Activated CD8-positive, alpha-beta T cell treated with anti-CD3 and anti-CD28 coated beads for 36 hours (primary cell): ENCODE data around the gene LIM2. TPM values are rescaled to one million over a fixed set of nuclear protein-coding genes. Genes with fewer than 3 reads are reported as not detected.

Source experiments
- ATAC-seq: fragments of 200-7000 bp; cut with Tn5 transposase; one replicate; pipeline ENCODE4 v1.10.0; 2021; ENCODE audit warnings: mild to moderate bottlenecking, moderate library complexity
- CTCF ChIA-PET: fragments of 350-600 bp; sonication (Branson Sonifier 250); formaldehyde crosslinking; loops from one replicate; lab custom pipeline; 2021; ENCODE audit warnings: antibody characterized with exemption; lab: Charles Lee
- POLR2A ChIA-PET: fragments of 350-600 bp; sonication (Branson Sonifier 250); formaldehyde crosslinking; loops from one replicate; lab custom pipeline; 2021; ENCODE audit warnings: antibody characterized with exemption; lab: Charles Lee
- DNase-seq: peaks from one replicate; pipeline ENCODE4 v3.0.0-alpha.2; 2020
- H3K27ac Mint-ChIP-seq: one replicate; pipeline ENCODE4 v1.8.0; 2021; ENCODE audit warnings: mild to moderate bottlenecking, mixed read lengths
- H3K27me3 Mint-ChIP-seq: one replicate; pipeline ENCODE4 v1.8.0; 2021; ENCODE audit warnings: mixed read lengths
- H3K36me3 Mint-ChIP-seq: one replicate; pipeline ENCODE4 v1.8.0; 2021; ENCODE audit warnings: low read depth, mixed read lengths
- H3K4me1 Mint-ChIP-seq: one replicate; pipeline ENCODE4 v1.8.0; 2021; ENCODE audit warnings: low read depth, mixed read lengths
- H3K4me3 Mint-ChIP-seq: one replicate; pipeline ENCODE4 v1.8.0; 2021; ENCODE audit warnings: mild to moderate bottlenecking, moderate library complexity, mixed read lengths
- H3K9me3 Mint-ChIP-seq: one replicate; pipeline ENCODE4 v1.8.0; 2021; ENCODE audit warnings: mixed read lengths
- intact Hi-C: fragments of 100-400 bp; cut with micrococcal nuclease; formaldehyde crosslinking; loops from one replicate; pipeline ENCODE4 v1.10.0; 2022
- total RNA-seq, 2 experiments: library from RNA; stranded (reverse); gene quantifications; one replicate each; pipeline ENCODE4 v1.2.3, GENCODE V29; 2021
- TF ChIP-seq, protein P1 (sequence below): fragments of 200-600 bp; IDR thresholded peaks from one replicate; pipeline ENCODE4 v1.8.0; 2022; ENCODE audit warnings: antibody characterized with exemption, mild to moderate bottlenecking

Gene LIM2
- total RNA-seq, 2 experiments from 2014 or later = 1.4 to 2.6 TPM

DNA sequence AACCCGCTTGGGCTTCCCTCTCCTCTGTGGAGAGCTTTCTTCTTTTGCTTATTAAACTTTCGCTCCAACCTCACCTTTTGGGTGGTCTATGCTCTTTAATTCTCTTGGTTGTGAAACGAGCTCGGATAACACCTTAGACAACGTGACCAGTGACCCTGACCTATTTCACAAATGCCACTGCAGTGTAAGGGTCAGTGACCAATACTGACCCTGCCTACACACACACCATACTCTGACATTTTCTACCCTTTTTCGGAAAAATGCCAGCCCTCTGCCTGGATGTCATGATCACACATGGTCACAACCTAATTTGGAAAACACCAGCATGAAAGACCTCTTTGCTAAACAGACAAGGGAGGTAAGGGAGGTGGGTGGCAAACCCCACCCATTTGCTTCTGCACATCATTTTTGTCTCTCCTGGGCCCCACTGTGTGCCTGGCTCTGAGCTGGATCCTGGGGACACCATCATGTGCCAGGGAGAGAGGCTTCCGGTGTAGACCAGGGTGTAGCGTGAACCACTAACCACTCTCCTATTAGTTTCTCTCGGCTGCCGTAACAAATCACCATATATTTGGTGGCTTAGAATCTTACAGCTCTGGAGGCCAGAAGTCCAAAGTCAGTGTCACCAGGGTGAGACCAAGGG, 31.5 kb downstream of the LIM2 start:
- Mint-ChIP-seq H3K4me3 (no peak overlapping the region), H3K4me1 (peaks cover 27% of the 10 kb centered on the region), H3K27ac (no peak overlapping the region), H3K36me3 (peaks cover 42% of the 10 kb centered on the region), H3K9me3 (no peaks in the 10 kb centered on the region), H3K27me3 (no peaks in the 10 kb centered on the region)
- TF ChIP-seq, protein P1, sequence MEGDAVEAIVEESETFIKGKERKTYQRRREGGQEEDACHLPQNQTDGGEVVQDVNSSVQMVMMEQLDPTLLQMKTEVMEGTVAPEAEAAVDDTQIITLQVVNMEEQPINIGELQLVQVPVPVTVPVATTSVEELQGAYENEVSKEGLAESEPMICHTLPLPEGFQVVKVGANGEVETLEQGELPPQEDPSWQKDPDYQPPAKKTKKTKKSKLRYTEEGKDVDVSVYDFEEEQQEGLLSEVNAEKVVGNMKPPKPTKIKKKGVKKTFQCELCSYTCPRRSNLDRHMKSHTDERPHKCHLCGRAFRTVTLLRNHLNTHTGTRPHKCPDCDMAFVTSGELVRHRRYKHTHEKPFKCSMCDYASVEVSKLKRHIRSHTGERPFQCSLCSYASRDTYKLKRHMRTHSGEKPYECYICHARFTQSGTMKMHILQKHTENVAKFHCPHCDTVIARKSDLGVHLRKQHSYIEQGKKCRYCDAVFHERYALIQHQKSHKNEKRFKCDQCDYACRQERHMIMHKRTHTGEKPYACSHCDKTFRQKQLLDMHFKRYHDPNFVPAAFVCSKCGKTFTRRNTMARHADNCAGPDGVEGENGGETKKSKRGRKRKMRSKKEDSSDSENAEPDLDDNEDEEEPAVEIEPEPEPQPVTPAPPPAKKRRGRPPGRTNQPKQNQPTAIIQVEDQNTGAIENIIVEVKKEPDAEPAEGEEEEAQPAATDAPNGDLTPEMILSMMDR = no peak
- intact Hi-C loops = no loop called here
- ATAC-seq (no peak), DNase-seq (no peak)
- ChIA-PET POLR2A (no interaction called here), CTCF (interaction anchor here (0.7 to 1.7 kb wide), 4 partner anchors 15 to 158 kb away, joined by 3 read pairs; no protein-coding TSS in a partner anchor)

DNA sequence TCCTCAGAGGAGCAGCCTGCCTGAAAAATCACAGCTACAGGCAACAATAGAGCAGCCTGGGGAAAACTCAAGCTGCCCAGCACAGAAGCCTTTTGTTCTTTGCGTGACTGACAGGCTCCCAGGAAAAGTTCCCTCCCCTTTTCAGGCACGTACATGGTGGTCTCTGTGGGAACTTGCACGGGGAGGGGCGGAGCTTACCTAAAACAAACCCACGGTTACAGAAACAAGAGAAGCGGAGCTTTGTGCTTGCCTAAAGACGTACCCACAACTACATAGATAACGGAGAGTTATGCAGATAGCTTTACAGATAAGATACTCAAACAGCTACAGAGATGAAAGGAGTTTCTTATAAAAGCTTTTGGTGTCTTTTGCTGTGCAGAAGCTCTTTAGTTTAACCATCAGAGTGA, 33.0 kb downstream of the LIM2 start:
- Mint-ChIP-seq H3K9me3 (no peaks in the 10 kb centered on the region), H3K4me1 (peaks cover 23% of the 10 kb centered on the region), H3K36me3 (peaks cover 46% of the 10 kb centered on the region), H3K4me3 (peak overlapping the region; percentile 16), H3K27ac (peak overlapping the region; percentile 71), H3K27me3 (no peaks in the 10 kb centered on the region)
- peak; percentile 85 for ATAC-seq
- DNase-seq = peak; percentile 69
- CTCF ChIA-PET = interaction anchor here (0.8 to 1.4 kb wide), 2 partner anchors 11 to 15 kb away, joined by 3 to 8 read pairs; no protein-coding TSS in a partner anchor
- TF ChIP-seq, protein P1 = no peak
- intact Hi-C loops = no loop called here
- POLR2A ChIA-PET = interaction anchor here (0.8 to 1.3 kb wide), 6 partner anchors 8 to 18 kb away, joined by 3 to 4 read pairs (median 4); partner anchors contain the start of genes CLDND2 and NKG7

DNA sequence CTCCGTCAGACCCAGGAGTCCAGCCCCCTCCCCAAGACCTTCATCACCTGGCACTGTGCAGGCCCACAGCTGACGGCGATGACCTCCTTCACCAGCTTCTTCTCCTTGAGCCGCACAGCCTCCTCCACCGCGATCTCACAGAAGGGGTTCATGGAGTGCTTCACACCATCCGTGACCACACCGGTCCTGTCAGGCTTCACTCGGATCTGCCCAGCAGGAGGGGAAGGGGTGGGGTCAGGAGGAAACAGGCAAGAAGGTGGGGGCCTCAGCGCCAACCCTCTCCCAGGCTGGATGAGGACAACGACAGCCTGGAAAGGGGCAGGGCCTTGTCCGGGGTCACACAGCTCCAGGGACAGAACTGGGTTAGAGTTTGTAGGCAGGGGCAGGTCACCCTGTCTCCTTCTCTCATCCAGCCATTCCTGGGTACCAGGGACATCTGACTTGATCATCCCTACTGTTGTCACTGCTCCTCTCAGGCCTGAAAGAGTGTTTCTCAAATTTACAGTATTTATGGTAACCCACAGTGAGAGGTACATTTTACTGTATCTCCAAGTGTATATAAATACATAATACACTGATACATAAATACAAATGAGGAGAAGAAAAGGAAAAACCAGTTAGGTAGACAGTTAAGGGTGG, 33.6 kb downstream of the LIM2 start:
- peaks cover 43% of the 10 kb centered on the region for H3K36me3 Mint-ChIP-seq
- no peaks in the 10 kb centered on the region for H3K9me3 Mint-ChIP-seq
- ATAC-seq (no peak), DNase-seq (no peak)
- peak overlapping the region; percentile 25 for H3K27ac Mint-ChIP-seq
- TF ChIP-seq, protein P1 = no peak
- peaks cover 18% of the 10 kb centered on the region for H3K4me1 Mint-ChIP-seq
- CTCF ChIA-PET = interaction anchor here (0.8 to 1.4 kb wide), 2 partner anchors 12 to 14 kb away, joined by 3 to 8 read pairs; no protein-coding TSS in a partner anchor
- intact Hi-C loops = no loop called here
- POLR2A ChIA-PET = interaction anchor here (0.8 to 1.3 kb wide), 6 partner anchors 9 to 18 kb away, joined by 3 to 4 read pairs (median 4); partner anchors contain the start of genes CLDND2 and NKG7
- H3K27me3 Mint-ChIP-seq = no peaks in the 10 kb centered on the region
- no peak overlapping the region for H3K4me3 Mint-ChIP-seq

DNA sequence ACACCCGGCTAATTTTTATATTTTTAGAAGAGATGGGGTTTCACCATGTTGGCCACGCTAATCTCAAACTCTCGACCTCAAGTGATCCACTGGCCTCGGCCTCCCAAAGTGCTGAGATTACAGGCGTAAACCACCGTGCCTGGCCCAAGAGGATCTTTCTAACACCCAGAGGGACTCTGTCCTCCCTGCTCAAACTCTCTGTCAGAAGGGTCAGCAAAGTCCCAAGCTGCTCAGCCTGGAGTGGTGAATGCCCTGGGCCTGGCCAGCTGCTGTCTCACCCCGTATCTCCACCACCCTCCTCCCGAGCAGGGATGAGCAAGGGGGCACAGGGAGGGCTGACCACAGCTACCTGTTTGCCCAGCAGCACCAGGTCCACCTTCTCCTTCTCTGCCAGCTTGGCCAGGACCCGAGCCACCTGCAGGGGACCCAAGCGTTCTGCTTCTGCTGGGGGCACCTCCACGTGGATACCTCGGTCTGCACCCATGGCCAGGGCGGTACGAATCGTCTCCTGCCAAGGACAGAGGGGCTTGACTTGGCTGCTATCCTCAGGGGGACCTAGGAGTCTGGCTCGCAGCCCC, 34.9 kb downstream of the LIM2 start:
- H3K27me3 Mint-ChIP-seq = no peaks in the 10 kb centered on the region
- H3K9me3 Mint-ChIP-seq = no peaks in the 10 kb centered on the region
- H3K4me1 Mint-ChIP-seq = peaks cover 17% of the 10 kb centered on the region
- no peak overlapping the region for H3K4me3 Mint-ChIP-seq
- no peak for DNase-seq
- H3K36me3 Mint-ChIP-seq = peaks cover 42% of the 10 kb centered on the region
- ChIA-PET POLR2A (no interaction called here), CTCF (no interaction called here)
- intact Hi-C loops = no loop called here
- TF ChIP-seq, protein P1 = no peak
- H3K27ac Mint-ChIP-seq = no peak overlapping the region
- no peak for ATAC-seq
